Measurements from ENCODE around the gene ENDOD1.

- no peak for TF ChIP-seq CTCF (IDR thresholded peaks at IDR 0.05; ENCODE audit: low read depth, low read length, missing input control)
- no peak for TF ChIP-seq FOXA2 (IDR thresholded peaks at IDR 0.05)
- TF ChIP-seq JUND (IDR thresholded peaks at IDR 0.05), result no peak
- TF ChIP-seq EGR1 (IDR thresholded peaks at IDR 0.05; ENCODE audit: low read depth in 2 of 2), result no peak
- TF ChIP-seq, protein P1, sequence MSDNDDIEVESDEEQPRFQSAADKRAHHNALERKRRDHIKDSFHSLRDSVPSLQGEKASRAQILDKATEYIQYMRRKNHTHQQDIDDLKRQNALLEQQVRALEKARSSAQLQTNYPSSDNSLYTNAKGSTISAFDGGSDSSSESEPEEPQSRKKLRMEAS (IDR thresholded peaks at IDR 0.05), result no peak
- TF ChIP-seq, protein P2, sequence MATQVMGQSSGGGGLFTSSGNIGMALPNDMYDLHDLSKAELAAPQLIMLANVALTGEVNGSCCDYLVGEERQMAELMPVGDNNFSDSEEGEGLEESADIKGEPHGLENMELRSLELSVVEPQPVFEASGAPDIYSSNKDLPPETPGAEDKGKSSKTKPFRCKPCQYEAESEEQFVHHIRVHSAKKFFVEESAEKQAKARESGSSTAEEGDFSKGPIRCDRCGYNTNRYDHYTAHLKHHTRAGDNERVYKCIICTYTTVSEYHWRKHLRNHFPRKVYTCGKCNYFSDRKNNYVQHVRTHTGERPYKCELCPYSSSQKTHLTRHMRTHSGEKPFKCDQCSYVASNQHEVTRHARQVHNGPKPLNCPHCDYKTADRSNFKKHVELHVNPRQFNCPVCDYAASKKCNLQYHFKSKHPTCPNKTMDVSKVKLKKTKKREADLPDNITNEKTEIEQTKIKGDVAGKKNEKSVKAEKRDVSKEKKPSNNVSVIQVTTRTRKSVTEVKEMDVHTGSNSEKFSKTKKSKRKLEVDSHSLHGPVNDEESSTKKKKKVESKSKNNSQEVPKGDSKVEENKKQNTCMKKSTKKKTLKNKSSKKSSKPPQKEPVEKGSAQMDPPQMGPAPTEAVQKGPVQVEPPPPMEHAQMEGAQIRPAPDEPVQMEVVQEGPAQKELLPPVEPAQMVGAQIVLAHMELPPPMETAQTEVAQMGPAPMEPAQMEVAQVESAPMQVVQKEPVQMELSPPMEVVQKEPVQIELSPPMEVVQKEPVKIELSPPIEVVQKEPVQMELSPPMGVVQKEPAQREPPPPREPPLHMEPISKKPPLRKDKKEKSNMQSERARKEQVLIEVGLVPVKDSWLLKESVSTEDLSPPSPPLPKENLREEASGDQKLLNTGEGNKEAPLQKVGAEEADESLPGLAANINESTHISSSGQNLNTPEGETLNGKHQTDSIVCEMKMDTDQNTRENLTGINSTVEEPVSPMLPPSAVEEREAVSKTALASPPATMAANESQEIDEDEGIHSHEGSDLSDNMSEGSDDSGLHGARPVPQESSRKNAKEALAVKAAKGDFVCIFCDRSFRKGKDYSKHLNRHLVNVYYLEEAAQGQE (IDR thresholded peaks at IDR 0.05), result no peak
- no peak for TF ChIP-seq YY1 (IDR thresholded peaks at IDR 0.05)
- TF ChIP-seq TAF1 (conservative IDR thresholded peaks at IDR 0.05), result no peak
- TF ChIP-seq, protein P3, sequence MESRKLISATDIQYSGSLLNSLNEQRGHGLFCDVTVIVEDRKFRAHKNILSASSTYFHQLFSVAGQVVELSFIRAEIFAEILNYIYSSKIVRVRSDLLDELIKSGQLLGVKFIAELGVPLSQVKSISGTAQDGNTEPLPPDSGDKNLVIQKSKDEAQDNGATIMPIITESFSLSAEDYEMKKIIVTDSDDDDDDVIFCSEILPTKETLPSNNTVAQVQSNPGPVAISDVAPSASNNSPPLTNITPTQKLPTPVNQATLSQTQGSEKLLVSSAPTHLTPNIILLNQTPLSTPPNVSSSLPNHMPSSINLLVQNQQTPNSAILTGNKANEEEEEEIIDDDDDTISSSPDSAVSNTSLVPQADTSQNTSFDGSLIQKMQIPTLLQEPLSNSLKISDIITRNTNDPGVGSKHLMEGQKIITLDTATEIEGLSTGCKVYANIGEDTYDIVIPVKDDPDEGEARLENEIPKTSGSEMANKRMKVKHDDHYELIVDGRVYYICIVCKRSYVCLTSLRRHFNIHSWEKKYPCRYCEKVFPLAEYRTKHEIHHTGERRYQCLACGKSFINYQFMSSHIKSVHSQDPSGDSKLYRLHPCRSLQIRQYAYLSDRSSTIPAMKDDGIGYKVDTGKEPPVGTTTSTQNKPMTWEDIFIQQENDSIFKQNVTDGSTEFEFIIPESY (IDR thresholded peaks at IDR 0.05), result no peak
- peak; percentile 38 for TF ChIP-seq SP1 (IDR thresholded peaks at IDR 0.05)
- TF ChIP-seq FOXA1 (IDR thresholded peaks at IDR 0.05), result no peak
- peak; percentile 21 to 46 for TF ChIP-seq HNF4A (conservative IDR thresholded peaks at IDR 0.05)
Observed at GRCh38 chr11:95066716-95067038, 23.0 kb upstream of the ENDOD1 start, which contains the start of gene SRSF8.

Data from liver (tissue), 3 donors.